ENCODE results near the gene OR1L4.

DNA sequence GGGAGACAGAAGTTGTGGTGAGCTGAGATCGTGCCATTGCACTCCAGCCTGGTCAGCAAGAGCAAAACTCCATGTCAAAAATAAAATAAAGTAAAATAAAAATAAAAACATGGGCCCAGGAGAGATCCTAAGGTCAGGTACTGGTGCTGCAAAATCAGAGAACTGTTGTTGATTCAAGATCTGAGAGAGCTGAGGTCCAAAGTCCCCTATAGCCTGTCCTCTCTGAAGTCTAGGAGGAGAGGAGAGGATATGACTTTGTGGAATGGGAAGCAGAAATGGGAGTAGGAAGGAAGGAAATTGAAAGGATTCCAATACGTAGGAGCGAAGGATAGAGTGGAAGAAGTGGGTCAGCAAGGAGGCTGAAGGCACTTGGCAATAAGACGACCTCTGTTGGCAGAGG is 4.6 kb upstream of the OR1L4 start:
- TF ChIP-seq POLR2A (IDR thresholded peaks at IDR 0.05) = no peak
- TF ChIP-seq CTCF (IDR thresholded peaks at IDR 0.05) = no peak
